ENCODE results near the gene KLHL33. TPM values are rescaled to one million over a fixed set of nuclear protein-coding genes. Genes with fewer than 3 reads are reported as not detected.

The KLHL33 gene
- total RNA-seq, 2 donors from 2014 or later, result 0.35 to 0.44 TPM

- Histone ChIP-seq H3K27ac (no peak overlapping the region), H3K36me3 (peaks cover 96% of the 10 kb centered on the region), H3K27me3 (no peaks in the 10 kb centered on the region), H3K4me1 (no peaks in the 10 kb centered on the region), H3K4me3 (no peak overlapping the region), H3K9me3 (no peaks in the 10 kb centered on the region)
- no peak for DNase-seq (ENCODE audit: low spot score)
- no peak for TF ChIP-seq CTCF (IDR thresholded peaks at IDR 0.05)
These were observed 59.8 kb downstream of the KLHL33 start for GRCh38 chr14:20376071-20376588.

Other genes with a start within 250 kb of the KLHL33 start
- gene OR11G2, start 245.3 kb downstream of the KLHL33 start, total RNA-seq, result not detected
- not detected for gene OR11H6, start 212.5 kb downstream of the KLHL33 start, total RNA-seq
- gene OR11H7, start 207.2 kb downstream of the KLHL33 start, total RNA-seq, result not detected
- not detected for gene OR11H4, start 196.9 kb downstream of the KLHL33 start, total RNA-seq
- 1 to 10 TPM; 4.3 to 7.7 TPM for gene TTC5, start 130.2 kb downstream of the KLHL33 start, total RNA-seq
- gene CCNB1IP1, start 102.9 kb downstream of the KLHL33 start, total RNA-seq, result 10 to 100 TPM; 52.9 to 71.1 TPM
- gene PARP2, start 92.5 kb downstream of the KLHL33 start, total RNA-seq, result 1 to 10 TPM; 6.5 to 8.9 TPM
- gene TEP1, start 22.7 kb downstream of the KLHL33 start, total RNA-seq, result 10 to 100 TPM in 1 of 2 donors, 1 to 10 TPM in 1; 6.9 to 11.9 TPM
- 10 to 100 TPM; 23.8 to 30.1 TPM for gene OSGEP, start 18.6 kb upstream of the KLHL33 start, total RNA-seq
- gene APEX1, start 19.1 kb upstream of the KLHL33 start, total RNA-seq, result 10 to 100 TPM; 72.6 to 97.6 TPM
- gene PIP4P1, start 25.3 kb upstream of the KLHL33 start, total RNA-seq, result 10 to 100 TPM in 1 of 2 donors, 1 to 10 TPM in 1; 9.8 to 13.3 TPM
- gene PNP, start 33.2 kb upstream of the KLHL33 start, total RNA-seq, result 10 to 100 TPM in 1 of 2 donors, 1 to 10 TPM in 1; 7.4 to 25.2 TPM
- gene RNASE10, start 69.4 kb upstream of the KLHL33 start, total RNA-seq, result not detected
- gene RNASE9, start 124.9 kb upstream of the KLHL33 start, total RNA-seq, result not detected
- gene RNASE11, start 151.8 kb upstream of the KLHL33 start, total RNA-seq, result not detected
- not detected for gene RNASE12, start 155.2 kb upstream of the KLHL33 start, total RNA-seq
- gene OR6S1, start 205.5 kb upstream of the KLHL33 start, total RNA-seq, result not detected
- 10 to 100 TPM; 19.5 to 44.4 TPM for gene RNASE4, start 248.4 kb upstream of the KLHL33 start, total RNA-seq